ENCODE data around the gene GINS3.

The GINS3 gene

GRCh38 chr16:58392215-58393137, at the start of gene GINS3 (continued):
- peak; percentile 88 for TF ChIP-seq KLF17 (tag by site-specific recombination; IDR thresholded peaks at IDR 0.05)
- TF ChIP-seq, protein P1, sequence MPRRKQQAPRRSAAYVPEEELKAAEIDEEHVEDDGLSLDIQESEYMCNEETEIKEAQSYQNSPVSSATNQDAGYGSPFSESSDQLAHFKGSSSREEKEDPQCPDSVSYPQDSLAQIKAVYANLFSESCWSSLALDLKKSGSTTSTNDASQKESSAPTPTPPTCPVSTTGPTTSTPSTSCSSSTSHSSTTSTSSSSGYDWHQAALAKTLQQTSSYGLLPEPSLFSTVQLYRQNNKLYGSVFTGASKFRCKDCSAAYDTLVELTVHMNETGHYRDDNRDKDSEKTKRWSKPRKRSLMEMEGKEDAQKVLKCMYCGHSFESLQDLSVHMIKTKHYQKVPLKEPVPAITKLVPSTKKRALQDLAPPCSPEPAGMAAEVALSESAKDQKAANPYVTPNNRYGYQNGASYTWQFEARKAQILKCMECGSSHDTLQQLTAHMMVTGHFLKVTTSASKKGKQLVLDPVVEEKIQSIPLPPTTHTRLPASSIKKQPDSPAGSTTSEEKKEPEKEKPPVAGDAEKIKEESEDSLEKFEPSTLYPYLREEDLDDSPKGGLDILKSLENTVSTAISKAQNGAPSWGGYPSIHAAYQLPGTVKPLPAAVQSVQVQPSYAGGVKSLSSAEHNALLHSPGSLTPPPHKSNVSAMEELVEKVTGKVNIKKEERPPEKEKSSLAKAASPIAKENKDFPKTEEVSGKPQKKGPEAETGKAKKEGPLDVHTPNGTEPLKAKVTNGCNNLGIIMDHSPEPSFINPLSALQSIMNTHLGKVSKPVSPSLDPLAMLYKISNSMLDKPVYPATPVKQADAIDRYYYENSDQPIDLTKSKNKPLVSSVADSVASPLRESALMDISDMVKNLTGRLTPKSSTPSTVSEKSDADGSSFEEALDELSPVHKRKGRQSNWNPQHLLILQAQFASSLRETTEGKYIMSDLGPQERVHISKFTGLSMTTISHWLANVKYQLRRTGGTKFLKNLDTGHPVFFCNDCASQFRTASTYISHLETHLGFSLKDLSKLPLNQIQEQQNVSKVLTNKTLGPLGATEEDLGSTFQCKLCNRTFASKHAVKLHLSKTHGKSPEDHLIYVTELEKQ (tag by site-specific recombination; IDR thresholded peaks at IDR 0.05; ENCODE audit: borderline replicate concordance) = peak; percentile 67; the same call in 1 of the 2 replicates
- TF ChIP-seq, protein P2, sequence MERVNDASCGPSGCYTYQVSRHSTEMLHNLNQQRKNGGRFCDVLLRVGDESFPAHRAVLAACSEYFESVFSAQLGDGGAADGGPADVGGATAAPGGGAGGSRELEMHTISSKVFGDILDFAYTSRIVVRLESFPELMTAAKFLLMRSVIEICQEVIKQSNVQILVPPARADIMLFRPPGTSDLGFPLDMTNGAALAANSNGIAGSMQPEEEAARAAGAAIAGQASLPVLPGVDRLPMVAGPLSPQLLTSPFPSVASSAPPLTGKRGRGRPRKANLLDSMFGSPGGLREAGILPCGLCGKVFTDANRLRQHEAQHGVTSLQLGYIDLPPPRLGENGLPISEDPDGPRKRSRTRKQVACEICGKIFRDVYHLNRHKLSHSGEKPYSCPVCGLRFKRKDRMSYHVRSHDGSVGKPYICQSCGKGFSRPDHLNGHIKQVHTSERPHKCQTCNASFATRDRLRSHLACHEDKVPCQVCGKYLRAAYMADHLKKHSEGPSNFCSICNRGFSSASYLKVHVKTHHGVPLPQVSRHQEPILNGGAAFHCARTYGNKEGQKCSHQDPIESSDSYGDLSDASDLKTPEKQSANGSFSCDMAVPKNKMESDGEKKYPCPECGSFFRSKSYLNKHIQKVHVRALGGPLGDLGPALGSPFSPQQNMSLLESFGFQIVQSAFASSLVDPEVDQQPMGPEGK (tag by site-specific recombination; IDR thresholded peaks at IDR 0.05) = peak; percentile 98
- peak; percentile 91; the same call in 1 of the 2 replicates for TF ChIP-seq ZNF692 (tag by site-specific recombination; IDR thresholded peaks at IDR 0.05)
- 0 out of 2 replicates have a peak, but pooled peaks have one; percentile 52 for TF ChIP-seq ZNF239 (tag by site-specific recombination; IDR thresholded peaks at IDR 0.05)
- TF ChIP-seq ZXDB (tag by site-specific recombination; IDR thresholded peaks at IDR 0.05) = peak; percentile 91
- TF ChIP-seq ZFHX2 (tag by site-specific recombination; conservative IDR thresholded peaks at IDR 0.05) = 0 out of 2 replicates have a peak, but pooled peaks have one; percentile 29
- TF ChIP-seq ZNF174 (tag by site-specific recombination; IDR thresholded peaks at IDR 0.05) = no peak
- no peak for TF ChIP-seq ZNF311 (tag by site-specific recombination; IDR thresholded peaks at IDR 0.05; ENCODE audit: borderline replicate concordance)
- peak; percentile 96 for TF ChIP-seq ZNF76 (tag by site-specific recombination; IDR thresholded peaks at IDR 0.05; ENCODE audit: borderline replicate concordance, low read depth)
- TF ChIP-seq, protein P3, sequence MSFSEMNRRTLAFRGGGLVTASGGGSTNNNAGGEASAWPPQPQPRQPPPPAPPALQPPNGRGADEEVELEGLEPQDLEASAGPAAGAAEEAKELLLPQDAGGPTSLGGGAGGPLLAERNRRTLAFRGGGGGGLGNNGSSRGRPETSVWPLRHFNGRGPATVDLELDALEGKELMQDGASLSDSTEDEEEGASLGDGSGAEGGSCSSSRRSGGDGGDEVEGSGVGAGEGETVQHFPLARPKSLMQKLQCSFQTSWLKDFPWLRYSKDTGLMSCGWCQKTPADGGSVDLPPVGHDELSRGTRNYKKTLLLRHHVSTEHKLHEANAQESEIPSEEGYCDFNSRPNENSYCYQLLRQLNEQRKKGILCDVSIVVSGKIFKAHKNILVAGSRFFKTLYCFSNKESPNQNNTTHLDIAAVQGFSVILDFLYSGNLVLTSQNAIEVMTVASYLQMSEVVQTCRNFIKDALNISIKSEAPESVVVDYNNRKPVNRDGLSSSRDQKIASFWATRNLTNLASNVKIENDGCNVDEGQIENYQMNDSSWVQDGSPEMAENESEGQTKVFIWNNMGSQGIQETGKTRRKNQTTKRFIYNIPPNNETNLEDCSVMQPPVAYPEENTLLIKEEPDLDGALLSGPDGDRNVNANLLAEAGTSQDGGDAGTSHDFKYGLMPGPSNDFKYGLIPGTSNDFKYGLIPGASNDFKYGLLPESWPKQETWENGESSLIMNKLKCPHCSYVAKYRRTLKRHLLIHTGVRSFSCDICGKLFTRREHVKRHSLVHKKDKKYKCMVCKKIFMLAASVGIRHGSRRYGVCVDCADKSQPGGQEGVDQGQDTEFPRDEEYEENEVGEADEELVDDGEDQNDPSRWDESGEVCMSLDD (tag by site-specific recombination; IDR thresholded peaks at IDR 0.05) = peak; percentile 96
- peak; percentile 64; the same call in 1 of the 2 replicates for TF ChIP-seq ZNF701 (tag by site-specific recombination; IDR thresholded peaks at IDR 0.05)
- TF ChIP-seq SCRT1 (tag by site-specific recombination; IDR thresholded peaks at IDR 0.05; ENCODE audit: borderline replicate concordance) = peak; percentile 90
- peak; percentile 12; the same call in 1 of the 2 replicates for TF ChIP-seq ZNF626 (tag by site-specific recombination; IDR thresholded peaks at IDR 0.05)
- TF ChIP-seq ZNF544 (tag by site-specific recombination; IDR thresholded peaks at IDR 0.05) = no peak
- peak; percentile 52; the same call in 1 of the 2 replicates for TF ChIP-seq ZNF785 (tag by site-specific recombination; IDR thresholded peaks at IDR 0.05)
- peak; percentile 99 for TF ChIP-seq ZNF335 (tag by site-specific recombination; conservative IDR thresholded peaks at IDR 0.05)
- TF ChIP-seq ZNF274 (IDR thresholded peaks at IDR 0.05; ENCODE audit: low read length) = no peak
- no peak for TF ChIP-seq ZNF274 (tag by site-specific recombination; IDR thresholded peaks at IDR 0.05; ENCODE audit: borderline replicate concordance)
- peak; percentile 81 for TF ChIP-seq ZNF639 (tag by site-specific recombination; IDR thresholded peaks at IDR 0.05)
- 0 out of 2 replicates have a peak, but pooled peaks have one; percentile 39 for TF ChIP-seq ZNF449 (tag by site-specific recombination; IDR thresholded peaks at IDR 0.05)
- TF ChIP-seq ZNF423 (tag by site-specific recombination; IDR thresholded peaks at IDR 0.05) = peak; percentile 68; the same call in 1 of the 2 replicates
- TF ChIP-seq MEIS1 (CRISPR knock-in tag; IDR thresholded peaks at IDR 0.05; ENCODE audit: borderline replicate concordance) = peak; percentile 21; the same call in 1 of the 2 replicates

Measured in HEK293 (cell line).